Measurements from ENCODE around the gene NLK. TPM values are rescaled to one million over a fixed set of nuclear protein-coding genes. Genes with fewer than 3 reads are reported as not detected.

NLK gene
- total and polyA plus RNA-seq, 2 donors (not counting 3 experiments of a cell fraction or from before 2014, with no cell fraction given), result 23.8 to 34.2 TPM

- Histone ChIP-seq H3K9ac (replicated peaks; ENCODE audit: extremely low read depth, insufficient read depth, low read length) (peak overlapping the region; percentile 29), H3K79me2 (ENCODE audit: control insufficient read depth, insufficient read depth, low read length) (no peaks in the 10 kb centered on the region), H3K36me3 (ENCODE audit: control insufficient read depth in 2 of 2, extremely low read depth in 1 of 2, insufficient read depth in 2 of 2, low read length in 2 of 2) (peaks cover 0 to 4% of the 10 kb centered on the region in 2 experiments), H3K27ac (ENCODE audit: insufficient read depth, low read depth, low read length) (peak overlapping the region; percentile 79), H2AFZ (ENCODE audit: low read depth, low read length) (no peak overlapping the region), H3K9me1 (replicated peaks; ENCODE audit: control insufficient read depth, extremely low read depth, insufficient read depth, low read length) (no peaks in the 10 kb centered on the region), H3K4me2 (ENCODE audit: insufficient read depth, low read length) (peak overlapping the region; percentile 67), H3K9me3 (replicated peaks; ENCODE audit: control insufficient read depth, insufficient read depth, low read length) (no peaks in the 10 kb centered on the region), H3K27me3 (ENCODE audit: control insufficient read depth in 2 of 2, insufficient read depth in 2 of 2, low read length in 2 of 2) (no peaks in the 10 kb centered on the region), H3K4me1 (ENCODE audit: control insufficient read depth, extremely low read depth, insufficient read depth, low read length) (peaks cover 45% of the 10 kb centered on the region), H3K4me3 (replicated peaks in 1 of 3; ENCODE audit: insufficient read depth in 1 of 3, low read depth in 1 of 3, low read length in 3 of 3) (no peak overlapping the region), H4K20me1 (replicated peaks; ENCODE audit: control insufficient read depth, extremely low read depth, insufficient read depth, low read length) (no peaks in the 10 kb centered on the region)
- DNase-seq (ENCODE audit: low read depth, low spot score) (peak; percentile 81), FAIRE-seq (peak; percentile 33)
- intact Hi-C loops (cut with micrococcal nuclease), result loop anchor here (1.0 to 5.0 kb wide), 4 partner anchors 40 to 282 kb away; partner anchors contain the start of gene LYRM9
- dilution Hi-C loops (cut with MboI; ENCODE audit: extremely low pct_ligation_motif_present, low sequenced_read_pairs), result no loop called here
- TF ChIP-seq GATA2 (IDR thresholded peaks at IDR 0.05; ENCODE audit: insufficient read depth, insufficient read length, low read depth, low read length) (no peak), FOS (IDR thresholded peaks at IDR 0.05; ENCODE audit: borderline replicate concordance, insufficient read depth, low read length) (no peak), CTCF (IDR thresholded peaks at IDR 0.05; ENCODE audit: extremely low read depth in 1 of 2, insufficient read depth in 1 of 2, low read depth in 1 of 2, low read length in 2 of 2) (no peak)
- ChIA-PET CTCF (interaction anchor here (1.5 kb wide), 1 partner anchor 9 kb away, joined by 3 read pairs; no protein-coding TSS in a partner anchor), POLR2A (no interaction called here)
- no TSS peak for BruUV-seq (replicated peaks)
Observed at GRCh38 chr17:28173801-28174200, 131.3 kb downstream of the NLK start.

- peak; percentile 29 for DNase-seq (ENCODE audit: low read depth, low spot score)
- Histone ChIP-seq H3K9me1 (replicated peaks; ENCODE audit: control insufficient read depth, extremely low read depth, insufficient read depth, low read length) (no peaks in the 10 kb centered on the region), H3K27ac (ENCODE audit: insufficient read depth, low read depth, low read length) (peak overlapping the region; percentile 79), H3K4me3 (replicated peaks in 1 of 3; ENCODE audit: insufficient read depth in 1 of 3, low read depth in 1 of 3, low read length in 3 of 3) (no peak overlapping the region), H4K20me1 (replicated peaks; ENCODE audit: control insufficient read depth, extremely low read depth, insufficient read depth, low read length) (no peaks in the 10 kb centered on the region), H3K4me2 (ENCODE audit: insufficient read depth, low read length) (no peak overlapping the region), H3K9ac (replicated peaks; ENCODE audit: extremely low read depth, insufficient read depth, low read length) (no peak overlapping the region), H3K4me1 (ENCODE audit: control insufficient read depth, extremely low read depth, insufficient read depth, low read length) (peaks cover 45% of the 10 kb centered on the region), H3K9me3 (replicated peaks; ENCODE audit: control insufficient read depth, insufficient read depth, low read length) (no peaks in the 10 kb centered on the region), H3K79me2 (ENCODE audit: control insufficient read depth, insufficient read depth, low read length) (no peaks in the 10 kb centered on the region), H3K36me3 (ENCODE audit: control insufficient read depth in 2 of 2, extremely low read depth in 1 of 2, insufficient read depth in 2 of 2, low read length in 2 of 2) (peaks cover 0 to 2% of the 10 kb centered on the region in 2 experiments), H3K27me3 (ENCODE audit: control insufficient read depth in 2 of 2, insufficient read depth in 2 of 2, low read length in 2 of 2) (no peaks in the 10 kb centered on the region), H2AFZ (ENCODE audit: low read depth, low read length) (no peak overlapping the region)
- dilution Hi-C loops (cut with MboI; ENCODE audit: extremely low pct_ligation_motif_present, low sequenced_read_pairs), result no loop called here
- ChIA-PET CTCF (no interaction called here), POLR2A (no interaction called here)
- FAIRE-seq, result peak; percentile 35
- TF ChIP-seq MYC (IDR thresholded peaks at IDR 0.05; ENCODE audit: low read depth, low read length) (no peak), FOS (IDR thresholded peaks at IDR 0.05; ENCODE audit: borderline replicate concordance, insufficient read depth, low read length) (peak; percentile 16), POLR2A (IDR thresholded peaks at IDR 0.05; ENCODE audit: low read depth, low read length) (no peak)
- intact Hi-C loops (cut with micrococcal nuclease), result loop anchor here (1.0 to 5.0 kb wide), 2 partner anchors 41 to 282 kb away; partner anchors contain the start of gene LYRM9
- no TSS peak for BruUV-seq (replicated peaks)
Observed at GRCh38 chr17:28174352-28175046, 132.0 kb downstream of the NLK start.

All from endothelial cell of umbilical vein (primary cell).